AG09309 (cell line): ENCODE measurements around the gene SCD5.
"Not testable (repeated sequence)": the region's sequence is repeated elsewhere in the genome, so short reads cannot be mapped to it uniquely, and the experiment has no call there.

Experiments
- DNase-seq: peaks from one replicate; pipeline ENCODE4 v3.0.0-alpha.2; 2010; ENCODE audit warnings: low read depth
- H3K4me3 ChIP-seq: 2 replicates; pipeline ENCODE4 v1.5.1; 2011; ENCODE audit warnings: mild to moderate bottlenecking, low read depth, low read length, moderate library complexity; ENCODE audit not compliant: control insufficient read depth
- CTCF ChIP-seq: IDR thresholded peaks from 2 replicates; pipeline ENCODE4 v1.5.1; 2011; ENCODE audit warnings: mild to moderate bottlenecking, low read depth, low read length, inconsistent platforms; ENCODE audit not compliant: insufficient read depth, control insufficient read depth; ENCODE audit errors: missing control alignments

Gene SCD5

DNA sequence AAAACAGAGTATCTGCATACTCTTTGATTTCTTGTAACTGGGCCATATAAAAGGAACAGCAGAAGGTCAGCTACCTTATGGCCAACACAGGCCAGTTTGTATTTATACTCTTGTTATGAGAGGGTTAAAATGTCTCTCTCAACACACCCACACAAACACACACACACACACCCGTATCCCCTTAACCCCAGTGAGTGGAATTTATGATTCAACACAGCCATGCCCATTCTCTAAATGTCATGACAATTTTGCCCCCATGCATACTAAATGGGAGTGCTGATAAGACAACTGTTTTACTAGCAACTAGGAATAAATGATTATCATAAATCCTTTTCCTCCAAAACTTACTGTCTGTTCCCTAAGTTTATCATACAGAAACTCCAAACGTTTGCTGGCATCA is 22.1 kb upstream of the SCD5 start:
- no peak overlapping the region for H3K4me3 ChIP-seq
- no peak for TF ChIP-seq CTCF
- no peak for DNase-seq

DNA sequence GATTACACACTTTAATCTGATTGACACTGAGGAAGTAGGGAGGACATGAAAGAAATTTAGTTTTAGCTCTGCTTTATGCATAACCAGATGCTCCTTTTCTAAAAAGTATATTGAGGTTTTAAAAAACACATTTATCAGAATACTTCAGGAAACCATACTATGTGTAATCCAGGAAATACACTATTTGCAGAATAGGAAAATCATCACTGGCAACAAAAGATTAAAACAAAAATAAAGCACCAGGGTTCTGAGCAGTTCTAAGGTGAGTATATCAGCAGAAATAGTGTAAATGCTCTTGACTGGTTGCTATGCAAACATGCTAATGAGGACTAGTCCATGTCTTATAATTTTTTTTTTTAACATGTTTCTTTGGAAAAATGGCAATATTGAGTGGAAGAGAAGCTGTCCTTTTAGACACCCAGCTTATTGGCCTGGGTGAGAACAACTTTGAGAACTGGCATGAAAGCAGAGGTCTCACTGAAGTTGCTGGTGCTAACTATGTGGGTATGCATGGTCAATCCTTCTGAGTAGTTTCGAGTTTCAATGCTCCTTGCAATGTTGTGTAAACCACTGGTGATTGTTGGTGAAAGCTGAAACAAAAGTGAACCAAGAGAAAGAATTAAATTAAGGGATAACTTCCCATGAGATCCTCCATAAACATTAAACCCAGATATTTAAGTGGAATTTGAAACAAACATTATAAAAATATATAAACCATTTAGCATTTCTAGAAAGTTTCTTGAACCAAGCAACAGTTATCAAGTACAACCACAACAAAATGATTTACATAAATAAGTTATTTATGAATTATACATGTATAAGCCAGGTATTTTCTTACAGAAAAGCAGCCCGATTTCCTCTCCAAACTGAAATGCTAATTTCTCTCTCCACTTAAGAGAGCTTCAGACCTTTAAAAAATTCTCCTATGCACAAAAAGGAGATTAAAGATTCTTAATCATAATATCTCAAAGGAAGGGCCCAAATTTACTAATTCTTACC is 20.4 kb upstream of the SCD5 start:
- no peak for DNase-seq

DNA sequence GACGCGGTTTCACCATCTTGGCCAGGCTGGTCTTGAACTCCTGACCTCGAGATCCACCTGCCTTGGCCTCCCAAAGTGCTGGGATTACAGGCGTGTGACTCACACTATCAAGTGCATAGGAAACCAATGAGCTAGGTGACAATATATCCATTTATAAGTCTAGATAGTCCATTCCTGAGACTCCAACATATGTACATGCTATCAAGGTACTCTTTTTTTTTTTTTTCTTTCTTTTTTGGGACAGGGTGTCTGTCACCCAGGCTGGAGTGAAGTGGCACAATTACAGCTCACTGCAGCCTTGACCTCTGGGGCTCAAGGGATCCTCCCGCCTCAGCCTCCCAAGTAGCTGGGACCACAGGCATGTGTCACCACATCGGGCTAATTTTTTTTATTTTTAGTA is 18.3 kb upstream of the SCD5 start:
- not testable (repeated sequence) for H3K4me3 ChIP-seq, DNase-seq

More for the DNA sequence above, 20.4 kb upstream of the SCD5 start:
- H3K4me3 ChIP-seq, result no peak overlapping the region
- no peak for TF ChIP-seq CTCF

- no peak overlapping the region for H3K4me3 ChIP-seq
- TF ChIP-seq CTCF, result no peak
- no peak for DNase-seq
Measured at GRCh38 chr4:82814034-82814433, 15.4 kb upstream of the SCD5 start.

- no peak for DNase-seq
- no peak for TF ChIP-seq CTCF
Measured at GRCh38 chr4:82811838-82812341, 13.3 kb upstream of the SCD5 start.

DNA sequence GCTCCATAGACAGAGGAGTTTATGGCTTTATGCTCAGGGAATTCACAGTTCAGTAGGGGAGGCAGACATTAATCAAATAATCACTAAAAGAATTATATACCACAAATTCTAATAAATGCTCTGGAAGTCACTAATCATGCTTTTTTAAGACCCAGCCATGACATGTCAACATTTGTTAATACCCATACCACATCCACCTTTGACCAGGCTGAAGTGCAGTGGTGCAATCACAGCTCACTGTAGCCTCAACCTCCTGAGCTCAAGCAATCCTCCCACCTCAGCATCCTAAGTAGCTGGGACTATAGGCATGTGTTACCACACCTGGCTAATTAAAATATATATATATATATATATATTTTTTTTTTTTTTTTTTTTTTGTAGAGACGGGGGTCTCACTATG is 12.8 kb upstream of the SCD5 start:
- no peak for TF ChIP-seq CTCF
- no peak overlapping the region for H3K4me3 ChIP-seq
- no peak for DNase-seq

More at GRCh38 chr4:82811838-82812341, 13.3 kb upstream of the SCD5 start:
- H3K4me3 ChIP-seq, result no peak overlapping the region

DNA sequence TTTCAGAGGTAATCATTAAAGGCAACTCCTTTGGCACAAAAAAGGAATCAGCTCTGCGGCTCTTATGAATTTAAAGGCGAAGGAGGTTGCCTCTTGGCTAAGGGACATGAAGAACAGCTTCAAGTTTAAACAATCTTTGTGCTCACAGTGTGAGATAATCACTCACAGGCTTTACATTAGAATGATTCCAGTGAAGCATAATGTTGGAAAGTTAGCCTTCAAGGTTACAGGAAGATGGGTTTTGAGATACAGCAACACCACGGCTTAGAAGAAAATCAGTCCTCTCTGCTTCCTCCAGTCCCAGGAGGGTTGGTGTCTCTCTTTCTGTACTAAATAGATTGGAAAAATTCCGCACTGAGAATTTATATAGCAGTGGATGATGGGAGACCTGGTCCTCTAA is 11.6 kb upstream of the SCD5 start:
- DNase-seq, result no peak
- H3K4me3 ChIP-seq, result no peak overlapping the region
- no peak for TF ChIP-seq CTCF
